ENCODE measurements around the gene CHDH. TPM values are rescaled to one million over a fixed set of nuclear protein-coding genes. Genes with fewer than 3 reads are reported as not detected.

The CHDH gene
- total and polyA plus RNA-seq, 2 donors (not counting 3 experiments of a cell fraction or from before 2014, with no cell fraction given): 0.04 to 0.06 TPM

DNA sequence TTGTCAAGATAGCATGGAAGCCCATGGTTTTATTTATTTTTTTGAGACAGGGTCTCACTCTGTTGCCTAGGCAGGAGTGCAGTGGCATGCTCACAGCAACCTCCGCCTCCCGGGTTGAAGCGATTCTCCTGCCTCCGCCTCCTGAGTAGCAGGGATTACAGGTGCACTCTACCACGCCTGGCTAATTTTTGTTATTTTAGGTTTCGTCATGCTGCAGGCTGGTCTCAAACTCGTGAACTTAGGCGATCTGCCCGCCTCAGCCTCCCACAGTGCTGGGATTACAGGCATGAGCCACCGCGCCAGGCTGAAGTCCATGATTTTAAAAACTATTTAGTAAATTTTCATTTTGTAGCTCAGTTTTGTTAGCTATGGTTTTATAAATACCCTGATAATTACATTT lies 38.4 kb upstream of the CHDH start:
- POLR2A ChIA-PET: no interaction called here
- Histone ChIP-seq H3K79me2 (ENCODE audit: control insufficient read depth, insufficient read depth, low read length) (peaks cover 23% of the 10 kb centered on the region), H3K4me1 (ENCODE audit: control insufficient read depth, extremely low read depth, insufficient read depth, low read length) (peaks cover 10% of the 10 kb centered on the region), H3K9me1 (replicated peaks; ENCODE audit: control insufficient read depth, extremely low read depth, insufficient read depth, low read length) (no peaks in the 10 kb centered on the region), H3K27me3 (ENCODE audit: control insufficient read depth in 2 of 2, insufficient read depth in 2 of 2, low read length in 2 of 2) (no peaks in the 10 kb centered on the region), H3K9ac (replicated peaks; ENCODE audit: extremely low read depth, insufficient read depth, low read length) (no peak overlapping the region), H3K9me3 (replicated peaks; ENCODE audit: control insufficient read depth, insufficient read depth, low read length) (no peaks in the 10 kb centered on the region), H2AFZ (ENCODE audit: low read depth, low read length) (no peak overlapping the region), H3K27ac (ENCODE audit: insufficient read depth, low read depth, low read length) (no peak overlapping the region), H3K4me2 (ENCODE audit: insufficient read depth, low read length) (no peak overlapping the region), H3K36me3 (ENCODE audit: control insufficient read depth in 2 of 2, extremely low read depth in 1 of 2, insufficient read depth in 2 of 2, low read length in 2 of 2) (peaks cover 6 to 10% of the 10 kb centered on the region in 2 experiments), H4K20me1 (replicated peaks; ENCODE audit: control insufficient read depth, extremely low read depth, insufficient read depth, low read length) (no peaks in the 10 kb centered on the region), H3K4me3 (replicated peaks in 1 of 3; ENCODE audit: insufficient read depth in 1 of 3, low read depth in 1 of 3, low read length in 3 of 3) (no peak overlapping the region)
- TF ChIP-seq POLR2A (IDR thresholded peaks at IDR 0.05; ENCODE audit: low read depth, low read length) (no peak), FOS (IDR thresholded peaks at IDR 0.05; ENCODE audit: borderline replicate concordance, insufficient read depth, low read length) (no peak), EZH2 (IDR thresholded peaks at IDR 0.05; ENCODE audit: borderline replicate concordance, low read depth, low read length, severe bottlenecking) (no peak), GATA2 (IDR thresholded peaks at IDR 0.05; ENCODE audit: insufficient read depth, insufficient read length, low read depth, low read length) (no peak), JUN (IDR thresholded peaks at IDR 0.05; ENCODE audit: borderline replicate concordance, insufficient read depth, insufficient read length, low read depth) (no peak), POLR2AphosphoS5 (IDR thresholded peaks at IDR 0.05; ENCODE audit: insufficient read depth, low read depth, low read length) (no peak), MYC (IDR thresholded peaks at IDR 0.05; ENCODE audit: low read depth, low read length) (no peak)
- TF ChIP-seq, protein P1, sequence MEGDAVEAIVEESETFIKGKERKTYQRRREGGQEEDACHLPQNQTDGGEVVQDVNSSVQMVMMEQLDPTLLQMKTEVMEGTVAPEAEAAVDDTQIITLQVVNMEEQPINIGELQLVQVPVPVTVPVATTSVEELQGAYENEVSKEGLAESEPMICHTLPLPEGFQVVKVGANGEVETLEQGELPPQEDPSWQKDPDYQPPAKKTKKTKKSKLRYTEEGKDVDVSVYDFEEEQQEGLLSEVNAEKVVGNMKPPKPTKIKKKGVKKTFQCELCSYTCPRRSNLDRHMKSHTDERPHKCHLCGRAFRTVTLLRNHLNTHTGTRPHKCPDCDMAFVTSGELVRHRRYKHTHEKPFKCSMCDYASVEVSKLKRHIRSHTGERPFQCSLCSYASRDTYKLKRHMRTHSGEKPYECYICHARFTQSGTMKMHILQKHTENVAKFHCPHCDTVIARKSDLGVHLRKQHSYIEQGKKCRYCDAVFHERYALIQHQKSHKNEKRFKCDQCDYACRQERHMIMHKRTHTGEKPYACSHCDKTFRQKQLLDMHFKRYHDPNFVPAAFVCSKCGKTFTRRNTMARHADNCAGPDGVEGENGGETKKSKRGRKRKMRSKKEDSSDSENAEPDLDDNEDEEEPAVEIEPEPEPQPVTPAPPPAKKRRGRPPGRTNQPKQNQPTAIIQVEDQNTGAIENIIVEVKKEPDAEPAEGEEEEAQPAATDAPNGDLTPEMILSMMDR (IDR thresholded peaks at IDR 0.05; ENCODE audit: extremely low read depth in 1 of 2, insufficient read depth in 1 of 2, low read depth in 1 of 2, low read length in 2 of 2): no peak
- TF ChIP-seq, protein P2, sequence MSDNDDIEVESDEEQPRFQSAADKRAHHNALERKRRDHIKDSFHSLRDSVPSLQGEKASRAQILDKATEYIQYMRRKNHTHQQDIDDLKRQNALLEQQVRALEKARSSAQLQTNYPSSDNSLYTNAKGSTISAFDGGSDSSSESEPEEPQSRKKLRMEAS (IDR thresholded peaks at IDR 0.05; ENCODE audit: insufficient read depth, insufficient read length): no peak
- DNase-seq (ENCODE audit: low read depth, low spot score) (no peak), FAIRE-seq (no peak)
- intact Hi-C loops (cut with micrococcal nuclease): no loop called here
- dilution Hi-C loops (cut with MboI; ENCODE audit: extremely low pct_ligation_motif_present, low sequenced_read_pairs): no loop called here
- no TSS peak for BruUV-seq (replicated peaks)
- CTCF ChIA-PET: no interaction called here
